Caco-2 (cell line): ENCODE measurements around the gene AP3B1. TPM values are rescaled to one million over a fixed set of nuclear protein-coding genes. Genes with fewer than 3 reads are reported as not detected.

ENCODE experiments used
- BruUV-seq: library from RNA; stranded (reverse); fragments of 400-500 nt; replicated peaks from 2 replicates; lab custom pipeline; 2021; lab: Mats Ljungman, UMichigan
- CTCF ChIA-PET: fragments of 300-600 bp; sonication (Branson Sonifier 250); formaldehyde crosslinking; loops from one replicate; lab custom pipeline; 2022; ENCODE audit warnings: antibody characterized with exemption; lab: Charles Lee
- POLR2A ChIA-PET: fragments of 300-600 bp; sonication (Branson Sonifier 250); formaldehyde crosslinking; loops from one replicate; lab custom pipeline; 2022; ENCODE audit warnings: antibody characterized with exemption; lab: Charles Lee
- DNase-seq, 2 experiments: peaks; one replicate each; pipeline versions ENCODE4 v3.0.0 to v3.0.0-alpha.2; 2020 to 2022
- H3K27me3 ChIP-seq: replicated peaks from 2 replicates; pipeline ENCODE4 v1.6.0; 2011; ENCODE audit warnings: low read length; ENCODE audit not compliant: control insufficient read depth, insufficient read depth
- H3K36me3 ChIP-seq: 2 replicates; pipeline ENCODE4 v1.5.1; 2011; ENCODE audit warnings: low read length; ENCODE audit not compliant: control insufficient read depth, insufficient read depth
- H3K4me1 ChIP-seq: fragments of 250-450 bp; sonication (Bioruptor Pico); 2 replicates; pipeline ENCODE4 v1.5.1; 2020; ENCODE audit warnings: mild to moderate bottlenecking
- H3K4me3 ChIP-seq: 2 replicates; pipeline ENCODE4 v1.5.1; 2011; ENCODE audit warnings: low read depth, mild to moderate bottlenecking, control low read depth, low read length
- H3K9me3 ChIP-seq: fragments of 250-450 bp; sonication (Bioruptor Pico); 2 replicates; pipeline ENCODE4 v1.5.1; 2020; ENCODE audit warnings: mild to moderate bottlenecking, moderate library complexity
- H3K27ac Mint-ChIP-seq: one replicate; pipeline ENCODE4 v1.8.0; 2022; ENCODE audit warnings: mixed read lengths; ENCODE audit not compliant: unreplicated experiment
- H3K27me3 Mint-ChIP-seq: one replicate; pipeline ENCODE4 v1.8.0; 2022; ENCODE audit warnings: mixed read lengths; ENCODE audit not compliant: insufficient read depth, unreplicated experiment
- H3K36me3 Mint-ChIP-seq: one replicate; pipeline ENCODE4 v1.8.0; 2022; ENCODE audit warnings: mild to moderate bottlenecking, mixed read lengths; ENCODE audit not compliant: insufficient read depth, unreplicated experiment
- H3K4me1 Mint-ChIP-seq: one replicate; pipeline ENCODE4 v1.8.0; 2022; ENCODE audit warnings: low read depth, mixed read lengths; ENCODE audit not compliant: unreplicated experiment
- H3K4me3 Mint-ChIP-seq: one replicate; pipeline ENCODE4 v1.8.0; 2022; ENCODE audit warnings: mild to moderate bottlenecking, moderate library complexity, mixed read lengths; ENCODE audit not compliant: unreplicated experiment
- H3K9me3 Mint-ChIP-seq: one replicate; pipeline ENCODE4 v1.8.0; 2022; ENCODE audit warnings: mixed read lengths; ENCODE audit not compliant: unreplicated experiment
- intact Hi-C: fragments of 100-400 bp; cut with micrococcal nuclease; formaldehyde crosslinking; loops from one replicate; pipeline ENCODE4 v1.10.0; 2022; ENCODE audit not compliant: unreplicated experiment
- total RNA-seq: library from RNA; stranded (reverse); gene quantifications from 2 replicates; pipeline ENCODE4 v1.2.3, GENCODE V29; 2022
- TF ChIP-seq, protein P1 (sequence below), 2 experiments: fragments of 200-600 bp in 1 of 2; IDR thresholded peaks; 1 replicate in 1 of 2; 2 replicates in 1 of 2; pipeline versions ENCODE4 v1.5.1 to v1.8.0; 2011 to 2022; ENCODE audit warnings: antibody characterized with exemption in 1 of 2, control low read depth in 1 of 2, inconsistent platforms in 1 of 2, low read depth in 1 of 2, low read length in 1 of 2, mild to moderate bottlenecking in 1 of 2, moderate library complexity in 1 of 2; ENCODE audit not compliant: insufficient read depth in 1 of 2, severe bottlenecking in 1 of 2, unreplicated experiment in 1 of 2

Gene AP3B1
- total RNA-seq, 1 experiment from 2014 or later: 52.7 TPM

- CTCF ChIA-PET: no interaction called here
- no peaks in the 10 kb centered on the region for H3K27me3 Mint-ChIP-seq
These were observed 29.3 kb downstream of the AP3B1 start for GRCh38 chr5:78265163-78265562.

GRCh38 chr5:78264600-78264999 is 29.9 kb downstream of the AP3B1 start:
- no peaks in the 10 kb centered on the region for H3K4me1 Mint-ChIP-seq
- Histone ChIP-seq H3K36me3 (no peaks in the 10 kb centered on the region), H3K9me3 (no peaks in the 10 kb centered on the region), H3K4me1 (no peaks in the 10 kb centered on the region), H3K27me3 (no peaks in the 10 kb centered on the region), H3K4me3 (no peak overlapping the region)
- no peak for DNase-seq
- TF ChIP-seq, protein P1, sequence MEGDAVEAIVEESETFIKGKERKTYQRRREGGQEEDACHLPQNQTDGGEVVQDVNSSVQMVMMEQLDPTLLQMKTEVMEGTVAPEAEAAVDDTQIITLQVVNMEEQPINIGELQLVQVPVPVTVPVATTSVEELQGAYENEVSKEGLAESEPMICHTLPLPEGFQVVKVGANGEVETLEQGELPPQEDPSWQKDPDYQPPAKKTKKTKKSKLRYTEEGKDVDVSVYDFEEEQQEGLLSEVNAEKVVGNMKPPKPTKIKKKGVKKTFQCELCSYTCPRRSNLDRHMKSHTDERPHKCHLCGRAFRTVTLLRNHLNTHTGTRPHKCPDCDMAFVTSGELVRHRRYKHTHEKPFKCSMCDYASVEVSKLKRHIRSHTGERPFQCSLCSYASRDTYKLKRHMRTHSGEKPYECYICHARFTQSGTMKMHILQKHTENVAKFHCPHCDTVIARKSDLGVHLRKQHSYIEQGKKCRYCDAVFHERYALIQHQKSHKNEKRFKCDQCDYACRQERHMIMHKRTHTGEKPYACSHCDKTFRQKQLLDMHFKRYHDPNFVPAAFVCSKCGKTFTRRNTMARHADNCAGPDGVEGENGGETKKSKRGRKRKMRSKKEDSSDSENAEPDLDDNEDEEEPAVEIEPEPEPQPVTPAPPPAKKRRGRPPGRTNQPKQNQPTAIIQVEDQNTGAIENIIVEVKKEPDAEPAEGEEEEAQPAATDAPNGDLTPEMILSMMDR (IDR thresholded peaks at IDR 0.05; ENCODE audit: insufficient read depth in 1 of 2, low read depth in 1 of 2, low read length in 1 of 2, severe bottlenecking in 1 of 2, unreplicated experiment in 1 of 2): no peak
- H3K9me3 Mint-ChIP-seq: no peaks in the 10 kb centered on the region
- POLR2A ChIA-PET: no interaction called here
- H3K27me3 Mint-ChIP-seq: no peaks in the 10 kb centered on the region
- intact Hi-C loops: no loop called here
- no peak overlapping the region for H3K27ac Mint-ChIP-seq
- H3K36me3 Mint-ChIP-seq: peaks cover 6% of the 10 kb centered on the region
- BruUV-seq: no TSS peak
- H3K4me3 Mint-ChIP-seq: no peak overlapping the region
- CTCF ChIA-PET: no interaction called here

More at GRCh38 chr5:78265163-78265562, 29.3 kb downstream of the AP3B1 start:
- Histone ChIP-seq H3K4me1 (no peaks in the 10 kb centered on the region), H3K27me3 (no peaks in the 10 kb centered on the region), H3K36me3 (no peaks in the 10 kb centered on the region), H3K4me3 (no peak overlapping the region), H3K9me3 (no peaks in the 10 kb centered on the region)
- intact Hi-C loops: no loop called here
- no peak for DNase-seq
- POLR2A ChIA-PET: no interaction called here
- Mint-ChIP-seq H3K4me1 (no peaks in the 10 kb centered on the region), H3K36me3 (peaks cover 6% of the 10 kb centered on the region), H3K9me3 (no peaks in the 10 kb centered on the region), H3K27ac (no peak overlapping the region), H3K4me3 (no peak overlapping the region)
- BruUV-seq: no TSS peak
- TF ChIP-seq, protein P1 (IDR thresholded peaks at IDR 0.05; ENCODE audit: insufficient read depth in 1 of 2, low read depth in 1 of 2, low read length in 1 of 2, severe bottlenecking in 1 of 2, unreplicated experiment in 1 of 2): no peak

DNA sequence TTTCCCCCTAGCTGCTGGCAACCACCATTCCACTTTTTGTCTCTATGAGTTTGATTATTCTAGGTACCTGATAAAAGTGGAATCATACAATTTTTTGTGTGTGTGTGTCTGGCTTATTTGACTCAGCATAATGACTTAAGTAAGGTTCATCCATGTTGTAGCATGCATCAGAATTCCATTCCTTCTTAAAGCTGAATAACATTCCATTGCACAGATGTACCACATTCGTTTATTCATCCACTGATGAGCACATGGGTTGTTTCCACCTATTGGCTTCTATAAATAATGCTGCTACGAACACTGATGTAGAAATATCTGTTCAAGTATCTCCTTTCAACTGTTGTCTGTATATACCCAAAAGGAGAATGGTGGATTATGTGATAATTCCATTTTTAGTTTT is 33.7 kb downstream of the AP3B1 start:
- H3K27ac Mint-ChIP-seq: no peak overlapping the region
- peaks cover 4% of the 10 kb centered on the region for H3K36me3 Mint-ChIP-seq
- peaks cover 13% of the 10 kb centered on the region for H3K9me3 Mint-ChIP-seq
- DNase-seq: no peak
- ChIA-PET CTCF (no interaction called here), POLR2A (no interaction called here)
- no peaks in the 10 kb centered on the region for H3K27me3 Mint-ChIP-seq
- intact Hi-C loops: no loop called here
- no TSS peak for BruUV-seq
- Histone ChIP-seq H3K4me3 (no peak overlapping the region), H3K4me1 (no peaks in the 10 kb centered on the region), H3K27me3 (no peaks in the 10 kb centered on the region), H3K9me3 (no peaks in the 10 kb centered on the region), H3K36me3 (no peaks in the 10 kb centered on the region)
- H3K4me1 Mint-ChIP-seq: no peaks in the 10 kb centered on the region
- H3K4me3 Mint-ChIP-seq: no peak overlapping the region
- TF ChIP-seq, protein P1 (IDR thresholded peaks at IDR 0.05; ENCODE audit: insufficient read depth in 1 of 2, low read depth in 1 of 2, low read length in 1 of 2, severe bottlenecking in 1 of 2, unreplicated experiment in 1 of 2): no peak
